Ascending aorta (tissue), 2 donors: ENCODE measurements around the gene WNK2. TPM values are rescaled to one million over a fixed set of nuclear protein-coding genes. Genes with fewer than 3 reads are reported as not detected.

ENCODE experiments used
- DNase-seq, 2 donors: peaks; one replicate each; pipeline ENCODE4 v3.0.0-alpha.2; 2019; ENCODE audit warnings: low spot score in 2 of 2
- H3K27ac ChIP-seq, 2 donors: fragments of 200-600 bp; sonication (generic); one replicate each; pipeline ENCODE4 v1.5.1; 2016 to 2017; ENCODE audit warnings: mild to moderate bottlenecking in 1 of 2
- H3K27me3 ChIP-seq: fragments of 200-600 bp; sonication (generic); one replicate; pipeline ENCODE4 v1.5.1; 2017
- H3K36me3 ChIP-seq, 2 donors: fragments of 200-600 bp; sonication (generic); one replicate each; pipeline ENCODE4 v1.5.1; 2016
- H3K4me1 ChIP-seq, 2 donors: fragments of 200-600 bp; sonication (generic); one replicate each; pipeline ENCODE4 v1.5.1; 2016 to 2017; ENCODE audit warnings: mild to moderate bottlenecking in 1 of 2
- H3K4me3 ChIP-seq, 2 donors: fragments of 200-600 bp; sonication (generic); one replicate each; pipeline ENCODE4 v1.5.1; 2016 to 2017; ENCODE audit warnings: mild to moderate bottlenecking in 1 of 2
- H3K9me3 ChIP-seq, 2 donors: fragments of 200-600 bp; sonication (generic); one replicate each; pipeline ENCODE4 v1.5.1; 2016
- intact Hi-C: fragments of 100-400 bp; cut with DNase I; formaldehyde crosslinking; loops from one replicate; pipeline ENCODE4 v1.15.1; 2023
- total RNA-seq: library from RNA; depleted of rRNA; stranded (reverse); fragments of >200 nt; gene quantifications from one replicate; pipeline ENCODE4 v1.1.0, GENCODE V29; 2016
- TF ChIP-seq, protein P1 (sequence below), 3 experiments: fragments of 200-600 bp in 2 of 3; fragments of 450-650 bp in 1 of 3; sonication (generic) in 2 of 3; IDR thresholded peaks; one replicate each; pipeline ENCODE4 v1.5.1; 2016 to 2019; ENCODE audit warnings: antibody characterized with exemption in 3 of 3, mild to moderate bottlenecking in 1 of 3, moderate library complexity in 1 of 3

Gene WNK2
- total RNA-seq, 1 donor from 2014 or later: not detected

DNA sequence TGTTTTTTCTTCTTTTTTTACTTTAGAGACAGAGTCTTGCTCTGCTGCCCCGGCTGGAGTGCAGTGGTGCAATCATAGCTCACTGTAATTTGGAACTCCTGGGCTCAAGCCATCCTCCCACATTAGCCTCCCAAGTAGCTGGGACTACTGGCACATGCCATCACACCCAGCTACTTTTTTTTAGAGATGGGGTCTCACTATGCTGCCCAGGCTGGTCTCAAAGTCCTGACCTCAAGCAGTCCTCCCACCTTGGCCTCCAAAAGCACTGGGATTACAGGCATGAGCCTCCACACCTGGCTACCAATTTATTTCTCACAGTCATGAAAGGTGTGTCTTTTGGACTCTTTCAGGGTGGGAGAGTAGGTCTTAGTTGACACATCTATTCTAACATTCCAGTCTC is 184.5 kb downstream of the WNK2 start:
- no peak for DNase-seq
- H3K27me3 ChIP-seq: no peaks in the 10 kb centered on the region
- H3K27ac ChIP-seq: no peak overlapping the region
- H3K4me3 ChIP-seq: no peak overlapping the region
- TF ChIP-seq, protein P1, sequence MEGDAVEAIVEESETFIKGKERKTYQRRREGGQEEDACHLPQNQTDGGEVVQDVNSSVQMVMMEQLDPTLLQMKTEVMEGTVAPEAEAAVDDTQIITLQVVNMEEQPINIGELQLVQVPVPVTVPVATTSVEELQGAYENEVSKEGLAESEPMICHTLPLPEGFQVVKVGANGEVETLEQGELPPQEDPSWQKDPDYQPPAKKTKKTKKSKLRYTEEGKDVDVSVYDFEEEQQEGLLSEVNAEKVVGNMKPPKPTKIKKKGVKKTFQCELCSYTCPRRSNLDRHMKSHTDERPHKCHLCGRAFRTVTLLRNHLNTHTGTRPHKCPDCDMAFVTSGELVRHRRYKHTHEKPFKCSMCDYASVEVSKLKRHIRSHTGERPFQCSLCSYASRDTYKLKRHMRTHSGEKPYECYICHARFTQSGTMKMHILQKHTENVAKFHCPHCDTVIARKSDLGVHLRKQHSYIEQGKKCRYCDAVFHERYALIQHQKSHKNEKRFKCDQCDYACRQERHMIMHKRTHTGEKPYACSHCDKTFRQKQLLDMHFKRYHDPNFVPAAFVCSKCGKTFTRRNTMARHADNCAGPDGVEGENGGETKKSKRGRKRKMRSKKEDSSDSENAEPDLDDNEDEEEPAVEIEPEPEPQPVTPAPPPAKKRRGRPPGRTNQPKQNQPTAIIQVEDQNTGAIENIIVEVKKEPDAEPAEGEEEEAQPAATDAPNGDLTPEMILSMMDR (IDR thresholded peaks at IDR 0.05): no peak
- no peaks in the 10 kb centered on the region for H3K36me3 ChIP-seq
- H3K4me1 ChIP-seq: no peaks in the 10 kb centered on the region
- intact Hi-C loops: no loop called here
- H3K9me3 ChIP-seq: no peaks in the 10 kb centered on the region

DNA sequence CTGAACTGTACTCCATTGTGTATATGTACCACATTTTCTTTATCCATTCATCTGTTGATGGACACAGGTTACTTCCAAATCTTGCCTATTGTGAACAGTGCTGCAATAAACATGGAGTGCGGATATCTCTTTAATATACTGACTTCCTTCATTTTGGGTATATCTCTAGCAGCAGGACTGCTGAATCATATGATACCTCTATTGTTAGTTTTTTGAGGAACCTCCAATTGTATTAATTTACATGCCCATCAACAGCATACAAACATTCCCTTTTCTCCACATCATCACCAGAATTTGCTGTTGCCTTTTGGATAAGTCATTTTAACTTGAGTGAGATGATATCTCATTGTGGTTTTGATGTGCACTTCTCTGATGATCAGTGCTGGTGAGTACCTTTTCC is 185.7 kb downstream of the WNK2 start:
- Histone ChIP-seq H3K27ac (no peak overlapping the region), H3K9me3 (no peaks in the 10 kb centered on the region), H3K36me3 (no peaks in the 10 kb centered on the region), H3K27me3 (no peaks in the 10 kb centered on the region), H3K4me1 (no peaks in the 10 kb centered on the region), H3K4me3 (no peak overlapping the region)
- no peak for DNase-seq
- TF ChIP-seq, protein P1 (IDR thresholded peaks at IDR 0.05): no peak
- intact Hi-C loops: no loop called here

Other genes with a start within 250 kb of the WNK2 start
- 20.8 TPM for gene FGD3, start 236.6 kb upstream of the WNK2 start, total RNA-seq
- gene SUSD3, start 125.4 kb upstream of the WNK2 start, total RNA-seq: not detected
- 212 TPM for gene CARD19, start 87.9 kb upstream of the WNK2 start, total RNA-seq
- gene NINJ1, start 49.9 kb upstream of the WNK2 start, total RNA-seq: 156 TPM